HUES64 (cell line): ENCODE measurements around the gene SLC8A1.

ENCODE experiments used
- H3K27ac ChIP-seq: 2 replicates; pipeline ENCODE4 v1.7.0; 2013; ENCODE audit warnings: low read depth, low read length, inconsistent platforms
- H3K27me3 ChIP-seq: 2 replicates; pipeline ENCODE4 v1.6.1; 2013; ENCODE audit warnings: mild to moderate bottlenecking, low read length; ENCODE audit not compliant: insufficient read depth
- H3K36me3 ChIP-seq: 2 replicates; pipeline ENCODE4 v1.6.1; 2013; ENCODE audit warnings: mild to moderate bottlenecking, low read length; ENCODE audit not compliant: insufficient read depth
- H3K4me1 ChIP-seq: 2 replicates; pipeline ENCODE4 v1.6.1; 2013; ENCODE audit warnings: mild to moderate bottlenecking, low read length, moderate library complexity; ENCODE audit not compliant: insufficient read depth
- H3K4me3 ChIP-seq: 2 replicates; pipeline ENCODE4 v1.5.1; 2013; ENCODE audit warnings: mild to moderate bottlenecking, low read length, moderate library complexity
- H3K9ac ChIP-seq: 2 replicates; pipeline ENCODE4 v1.6.1; 2013; ENCODE audit warnings: mild to moderate bottlenecking, low read depth, low read length
- H3K9me3 ChIP-seq: 2 replicates; pipeline ENCODE4 v1.6.1; 2013; ENCODE audit warnings: low read depth, low read length; ENCODE audit not compliant: insufficient read depth
- WGBS: fragments of 150-250, 120-280 bp; methylation state at CpG from one replicate; pipeline ENCODE4 v1.1.7; 2013; ENCODE audit warnings: missing lambda C conversion rate; 5-methylcytosine and 5-hydroxymethylcytosine counted together

Gene SLC8A1

GRCh38 chr2:40380721-40381120 lies 71.2 kb downstream of the SLC8A1 start:
- Histone ChIP-seq H3K9me3 (peaks cover 20% of the 10 kb centered on the region), H3K36me3 (no peaks in the 10 kb centered on the region), H3K27me3 (no peaks in the 10 kb centered on the region), H3K4me1 (no peaks in the 10 kb centered on the region), H3K9ac (no peak overlapping the region), H3K27ac (no peak overlapping the region), H3K4me3 (no peak overlapping the region)
- 86% methylated on average over 2 of the region's 2 CpGs for WGBS

DNA sequence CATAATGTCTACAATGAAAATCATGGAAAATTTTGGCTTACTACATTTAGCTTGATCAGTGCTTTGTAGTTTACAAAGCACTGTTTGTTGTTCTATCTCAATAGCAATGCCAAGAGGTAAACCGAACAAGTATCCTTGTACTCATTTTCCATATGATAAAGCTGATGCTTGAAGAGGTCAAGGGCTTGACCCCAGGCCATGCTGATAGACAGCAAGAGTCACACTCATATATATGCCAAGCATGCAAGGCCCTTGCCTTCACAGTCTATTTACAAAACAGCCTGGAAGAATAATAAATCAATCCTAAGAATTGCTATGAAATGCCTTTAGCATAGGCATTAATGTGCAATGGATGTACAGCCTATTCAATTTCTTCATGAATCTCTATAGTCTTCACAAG lies 71.8 kb downstream of the SLC8A1 start:
- Histone ChIP-seq H3K27me3 (no peaks in the 10 kb centered on the region), H3K9ac (no peak overlapping the region), H3K9me3 (peaks cover 20% of the 10 kb centered on the region), H3K4me1 (no peaks in the 10 kb centered on the region), H3K36me3 (no peaks in the 10 kb centered on the region), H3K27ac (no peak overlapping the region), H3K4me3 (no peak overlapping the region)
- WGBS, result 100% methylated on average over 1 of the region's 1 CpG

- Histone ChIP-seq H3K9ac (no peak overlapping the region), H3K4me1 (peaks cover 16% of the 10 kb centered on the region), H3K9me3 (no peaks in the 10 kb centered on the region), H3K4me3 (no peak overlapping the region), H3K27ac (no peak overlapping the region), H3K36me3 (no peaks in the 10 kb centered on the region), H3K27me3 (no peaks in the 10 kb centered on the region)
- WGBS, result 96% methylated on average over 2 of the region's 2 CpGs
These were observed 77.2 kb downstream of the SLC8A1 start for GRCh38 chr2:40374543-40375240.

- no peaks in the 10 kb centered on the region for H3K9me3 ChIP-seq
- H3K36me3 ChIP-seq, result no peaks in the 10 kb centered on the region
- H3K4me3 ChIP-seq, result no peak overlapping the region
- no CpG with 5 or more reads among the region's 1 CpG for WGBS
- peaks cover 16% of the 10 kb centered on the region for H3K4me1 ChIP-seq
- no peak overlapping the region for H3K27ac ChIP-seq
- no peak overlapping the region for H3K9ac ChIP-seq
- no peaks in the 10 kb centered on the region for H3K27me3 ChIP-seq
These were observed 78.8 kb downstream of the SLC8A1 start for GRCh38 chr2:40373111-40373510.

DNA sequence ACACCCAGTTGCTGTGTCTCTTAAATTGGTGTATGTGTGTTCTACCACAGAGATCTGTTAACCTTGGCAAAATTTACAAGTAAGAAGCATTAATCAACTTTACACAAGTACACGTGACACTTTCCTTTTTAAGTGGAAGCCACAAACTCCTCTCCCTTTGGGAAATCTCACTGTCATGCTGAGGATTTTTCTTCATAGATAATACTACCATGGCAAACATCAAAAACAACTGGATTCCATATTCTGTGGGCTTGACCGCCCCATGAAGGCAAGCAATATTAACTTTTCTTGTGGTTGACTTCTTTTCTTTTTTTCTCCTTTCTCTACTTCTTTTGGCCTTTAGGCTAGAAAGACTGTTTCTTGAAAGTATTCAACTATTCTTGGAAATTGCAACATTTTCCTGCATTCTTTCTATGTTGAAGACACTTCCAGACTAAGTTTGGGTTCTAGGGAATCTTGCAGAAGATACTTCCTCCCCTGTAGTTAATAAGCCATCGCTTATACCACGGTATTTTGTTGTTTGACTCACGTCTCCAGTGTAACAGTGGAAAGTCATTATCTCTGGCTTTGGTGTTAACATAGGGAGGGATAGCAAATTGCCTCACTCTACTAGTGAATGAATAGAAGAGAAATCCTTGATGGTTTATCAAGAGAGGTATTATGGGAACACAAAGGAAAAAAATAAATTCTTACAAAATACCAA lies 79.5 kb downstream of the SLC8A1 start:
- Histone ChIP-seq H3K27me3 (no peaks in the 10 kb centered on the region), H3K27ac (no peak overlapping the region), H3K4me1 (peaks cover 16% of the 10 kb centered on the region), H3K9ac (no peak overlapping the region), H3K9me3 (no peaks in the 10 kb centered on the region), H3K4me3 (no peak overlapping the region), H3K36me3 (no peaks in the 10 kb centered on the region)
- 91% methylated on average over 5 of the region's 5 CpGs for WGBS

- H3K9ac ChIP-seq, result no peak overlapping the region
These were observed 80.2 kb downstream of the SLC8A1 start for GRCh38 chr2:40371525-40372282.

GRCh38 chr2:40370007-40370395 lies 81.9 kb downstream of the SLC8A1 start:
- H3K4me1 ChIP-seq, result peaks cover 16% of the 10 kb centered on the region
- H3K27me3 ChIP-seq, result no peaks in the 10 kb centered on the region
- no peak overlapping the region for H3K9ac ChIP-seq
- H3K27ac ChIP-seq, result no peak overlapping the region
- H3K36me3 ChIP-seq, result no peaks in the 10 kb centered on the region
- WGBS, result 97% methylated on average over 2 of the region's 2 CpGs
- H3K9me3 ChIP-seq, result no peaks in the 10 kb centered on the region
- H3K4me3 ChIP-seq, result no peak overlapping the region

More at GRCh38 chr2:40371525-40372282, 80.2 kb downstream of the SLC8A1 start:
- H3K36me3 ChIP-seq, result no peaks in the 10 kb centered on the region
- H3K9me3 ChIP-seq, result no peaks in the 10 kb centered on the region
- no peak overlapping the region for H3K27ac ChIP-seq
- H3K4me3 ChIP-seq, result no peak overlapping the region
- H3K27me3 ChIP-seq, result no peaks in the 10 kb centered on the region
- H3K4me1 ChIP-seq, result peaks cover 16% of the 10 kb centered on the region
- 62% methylated on average over 4 of the region's 4 CpGs for WGBS

- 94% methylated on average over 3 of the region's 3 CpGs for WGBS
- Histone ChIP-seq H3K27ac (no peak overlapping the region), H3K4me3 (no peak overlapping the region)
These were observed 82.5 kb downstream of the SLC8A1 start for GRCh38 chr2:40369267-40370006.

GRCh38 chr2:40367652-40368051 lies 84.2 kb downstream of the SLC8A1 start:
- WGBS, result 93% methylated on average over 2 of the region's 2 CpGs
- Histone ChIP-seq H3K36me3 (no peaks in the 10 kb centered on the region), H3K4me3 (no peak overlapping the region), H3K27me3 (no peaks in the 10 kb centered on the region), H3K9ac (no peak overlapping the region), H3K9me3 (no peaks in the 10 kb centered on the region), H3K4me1 (peaks cover 14% of the 10 kb centered on the region), H3K27ac (no peak overlapping the region)

More at GRCh38 chr2:40369267-40370006, 82.5 kb downstream of the SLC8A1 start:
- Histone ChIP-seq H3K4me1 (peaks cover 16% of the 10 kb centered on the region), H3K36me3 (no peaks in the 10 kb centered on the region), H3K27me3 (no peaks in the 10 kb centered on the region), H3K9me3 (no peaks in the 10 kb centered on the region), H3K9ac (no peak overlapping the region)

DNA sequence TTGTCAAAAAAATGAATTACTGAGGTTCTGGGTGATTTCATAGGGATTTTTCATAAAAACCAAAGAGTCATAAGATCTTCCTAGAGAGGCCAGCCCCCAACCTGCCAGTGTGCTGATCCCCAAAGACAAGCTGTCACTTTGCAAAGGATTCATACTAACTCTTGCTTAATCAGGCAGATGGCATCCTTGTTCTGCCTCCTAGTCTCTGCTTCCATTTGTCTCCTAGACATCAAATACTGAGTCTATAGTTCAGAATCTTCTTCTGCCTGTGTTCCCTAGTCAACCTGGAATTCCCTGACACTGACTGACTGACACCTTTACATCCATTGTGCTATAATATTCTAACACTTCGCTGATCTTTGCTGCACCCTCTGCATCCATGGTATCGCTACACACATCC lies 84.9 kb downstream of the SLC8A1 start:
- Histone ChIP-seq H3K9me3 (no peaks in the 10 kb centered on the region), H3K4me1 (peaks cover 8% of the 10 kb centered on the region), H3K27me3 (no peaks in the 10 kb centered on the region), H3K27ac (no peak overlapping the region), H3K36me3 (no peaks in the 10 kb centered on the region), H3K4me3 (no peak overlapping the region), H3K9ac (no peak overlapping the region)
- 95% methylated on average over 2 of the region's 2 CpGs for WGBS
